ENCODE data around the gene SP100.
"Not testable (repeated sequence)": the region's sequence is repeated elsewhere in the genome, so short reads cannot be mapped to it uniquely, and the experiment has no call there.

SP100 gene

GRCh38 chr2:230416061-230416721 lies at the start of gene SP100:
Gene SP100 (plus strand): TSS chr2:230416201. CDS start chr2:230416297, 96 bp downstream.
- peak; percentile 82 for DNase-seq

GRCh38 chr2:230382108-230382507 lies 33.9 kb upstream of the SP100 start:
- no peak for DNase-seq

- DNase-seq = no peak
Observed at GRCh38 chr2:230383453-230383852, 32.5 kb upstream of the SP100 start.

- DNase-seq = no peak
Observed at GRCh38 chr2:230384986-230385385, 31.0 kb upstream of the SP100 start.

GRCh38 chr2:230394301-230394700 lies 21.7 kb upstream of the SP100 start:
- no peak for DNase-seq

- not testable (repeated sequence) for DNase-seq
Observed at GRCh38 chr2:230398698-230399097, 17.3 kb upstream of the SP100 start.

GRCh38 chr2:230400041-230400440 lies 16.0 kb upstream of the SP100 start:
- DNase-seq = no peak

- DNase-seq = no peak
Observed at GRCh38 chr2:230400454-230400853, 15.5 kb upstream of the SP100 start.

GRCh38 chr2:230401026-230401425 lies 15.0 kb upstream of the SP100 start:
- not testable (repeated sequence) for DNase-seq

GRCh38 chr2:230403746-230404145 lies 12.3 kb upstream of the SP100 start:
- no peak for DNase-seq

GRCh38 chr2:230405824-230406223 lies 10.2 kb upstream of the SP100 start:
- no peak for DNase-seq

- DNase-seq = peak; percentile 91
Observed at GRCh38 chr2:230408244-230408842, 7.7 kb upstream of the SP100 start.

- not testable (repeated sequence) for DNase-seq
Observed at GRCh38 chr2:230409316-230409715, 6.7 kb upstream of the SP100 start.

GRCh38 chr2:230410263-230410662 lies 5.7 kb upstream of the SP100 start:
- DNase-seq = no peak

- no peak for DNase-seq
Observed at GRCh38 chr2:230410861-230411569, 5.0 kb upstream of the SP100 start.

GRCh38 chr2:230411570-230412370 lies 4.2 kb upstream of the SP100 start:
- DNase-seq = peak; percentile 69

- DNase-seq = no peak
Observed at GRCh38 chr2:230412371-230412711, 3.7 kb upstream of the SP100 start.

- DNase-seq = no peak
Observed at GRCh38 chr2:230412846-230413245, 3.2 kb upstream of the SP100 start.

- DNase-seq = no peak
Observed at GRCh38 chr2:230413479-230413878, 2.5 kb upstream of the SP100 start.

GRCh38 chr2:230414302-230414701 lies 1.7 kb upstream of the SP100 start:
- DNase-seq = no peak

GRCh38 chr2:230417436-230417835 lies 1.4 kb downstream of the SP100 start:
- DNase-seq = no peak

- peak; percentile 87 for DNase-seq
Observed at GRCh38 chr2:230418341-230419016, 2.5 kb downstream of the SP100 start.

- DNase-seq = no peak
Observed at GRCh38 chr2:230419181-230419580, 3.2 kb downstream of the SP100 start.
